IPS-18a (cell line): ENCODE data around the gene NRXN2.

Experiments used
- H3K27ac ChIP-seq: one replicate; pipeline ENCODE4 v1.5.1; 2013; ENCODE audit warnings: low read length
- H3K27me3 ChIP-seq: one replicate; pipeline ENCODE4 v1.6.1; 2013; ENCODE audit warnings: mild to moderate bottlenecking, low read length; ENCODE audit not compliant: control insufficient read depth, insufficient read depth
- H3K36me3 ChIP-seq: one replicate; pipeline ENCODE4 v1.6.1; 2013; ENCODE audit warnings: low read depth, low read length; ENCODE audit not compliant: control insufficient read depth
- H3K4me1 ChIP-seq: one replicate; pipeline ENCODE4 v1.6.1; 2013; ENCODE audit warnings: low read depth, low read length; ENCODE audit not compliant: control insufficient read depth
- H3K4me3 ChIP-seq: one replicate; pipeline ENCODE4 v1.5.1; 2013; ENCODE audit warnings: low read length
- H3K9ac ChIP-seq: one replicate; pipeline ENCODE4 v1.6.1; 2013; ENCODE audit warnings: mild to moderate bottlenecking, low read length, moderate library complexity
- H3K9me3 ChIP-seq: one replicate; pipeline ENCODE4 v1.6.1; 2013; ENCODE audit warnings: low read depth, low read length; ENCODE audit not compliant: control insufficient read depth

The NRXN2 gene

GRCh38 chr11:64757549-64758329 is 34.7 kb upstream of the NRXN2 start:
- H3K9ac ChIP-seq, result no peak overlapping the region
- H3K4me3 ChIP-seq, result no peak overlapping the region
- no peaks in the 10 kb centered on the region for H3K27me3 ChIP-seq
- no peaks in the 10 kb centered on the region for H3K36me3 ChIP-seq
- H3K27ac ChIP-seq, result no peak overlapping the region
- H3K4me1 ChIP-seq, result peaks cover 31% of the 10 kb centered on the region
- H3K9me3 ChIP-seq, result no peaks in the 10 kb centered on the region

DNA sequence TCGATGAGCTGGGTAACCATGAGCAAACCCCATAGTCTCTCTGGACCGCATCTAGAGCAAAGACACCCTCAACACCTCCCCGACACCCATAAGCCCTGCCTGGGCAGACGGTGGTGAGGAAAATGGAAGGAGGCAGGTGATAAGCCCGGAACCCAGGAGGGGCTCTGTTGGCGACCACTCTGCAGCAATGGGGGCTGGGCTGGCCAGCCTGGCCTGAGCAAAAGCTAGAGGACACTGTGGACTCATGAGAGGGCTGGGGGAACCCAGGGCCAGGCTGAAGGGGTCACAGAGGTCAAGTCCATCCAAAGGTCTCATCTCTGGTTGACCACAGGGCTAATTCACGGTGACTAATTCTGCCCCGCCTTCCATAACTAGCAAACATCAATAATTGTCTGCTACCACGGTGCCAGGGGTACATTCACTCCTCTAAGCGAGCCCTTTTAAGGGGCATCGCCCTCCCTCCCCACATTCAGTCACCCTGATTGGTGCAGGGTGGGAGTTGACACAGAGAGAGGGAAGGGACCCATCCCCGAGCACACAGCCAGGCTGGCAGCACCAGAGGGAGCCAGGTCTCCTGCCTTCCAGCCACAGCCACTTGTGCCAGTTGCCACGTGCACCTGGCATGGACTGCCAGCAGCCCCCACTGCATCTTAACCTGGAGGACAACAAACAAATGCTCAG is 32.8 kb upstream of the NRXN2 start:
- Histone ChIP-seq H3K27me3 (no peaks in the 10 kb centered on the region), H3K4me1 (peaks cover 17% of the 10 kb centered on the region), H3K36me3 (no peaks in the 10 kb centered on the region), H3K9me3 (no peaks in the 10 kb centered on the region), H3K9ac (no peak overlapping the region), H3K27ac (no peak overlapping the region), H3K4me3 (no peak overlapping the region)

GRCh38 chr11:64754919-64755662 is 32.1 kb upstream of the NRXN2 start:
- H3K27ac ChIP-seq, result no peak overlapping the region
- H3K36me3 ChIP-seq, result no peaks in the 10 kb centered on the region
- H3K27me3 ChIP-seq, result no peaks in the 10 kb centered on the region
- no peaks in the 10 kb centered on the region for H3K9me3 ChIP-seq
- no peak overlapping the region for H3K4me3 ChIP-seq
- no peak overlapping the region for H3K9ac ChIP-seq
- peaks cover 11% of the 10 kb centered on the region for H3K4me1 ChIP-seq

GRCh38 chr11:64754124-64754918 is 31.3 kb upstream of the NRXN2 start:
- Histone ChIP-seq H3K9me3 (no peaks in the 10 kb centered on the region), H3K4me1 (peaks cover 5% of the 10 kb centered on the region), H3K4me3 (no peak overlapping the region), H3K36me3 (no peaks in the 10 kb centered on the region), H3K27me3 (no peaks in the 10 kb centered on the region), H3K9ac (no peak overlapping the region), H3K27ac (no peak overlapping the region)

GRCh38 chr11:64753380-64754123 is 30.6 kb upstream of the NRXN2 start:
- Histone ChIP-seq H3K36me3 (no peaks in the 10 kb centered on the region), H3K9me3 (no peaks in the 10 kb centered on the region), H3K4me3 (no peak overlapping the region), H3K27me3 (no peaks in the 10 kb centered on the region), H3K27ac (no peak overlapping the region), H3K4me1 (no peaks in the 10 kb centered on the region), H3K9ac (no peak overlapping the region)

DNA sequence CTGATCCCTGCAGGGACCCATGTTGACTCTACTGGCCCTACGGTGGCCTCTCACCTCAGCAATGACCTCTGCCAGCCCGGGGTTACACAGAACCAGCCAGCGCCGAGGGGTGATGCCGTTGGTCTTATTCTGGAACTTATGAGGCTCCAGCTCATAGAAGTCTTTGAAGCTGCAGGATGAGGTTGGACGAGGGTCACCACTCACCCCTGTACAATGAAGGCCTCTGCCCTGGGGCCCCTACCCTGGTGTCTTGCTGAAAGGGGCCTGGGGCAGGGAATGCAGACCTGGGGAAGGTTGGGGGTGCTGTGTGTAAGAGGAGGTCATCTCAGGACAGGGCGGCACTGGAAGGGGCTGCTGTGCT is 30.0 kb upstream of the NRXN2 start:
- Histone ChIP-seq H3K9me3 (no peaks in the 10 kb centered on the region), H3K4me1 (no peaks in the 10 kb centered on the region), H3K36me3 (no peaks in the 10 kb centered on the region), H3K27ac (no peak overlapping the region), H3K27me3 (no peaks in the 10 kb centered on the region), H3K9ac (no peak overlapping the region), H3K4me3 (no peak overlapping the region)

GRCh38 chr11:64752175-64752970 is 29.4 kb upstream of the NRXN2 start:
- no peak overlapping the region for H3K9ac ChIP-seq
- H3K9me3 ChIP-seq, result no peaks in the 10 kb centered on the region
- no peaks in the 10 kb centered on the region for H3K4me1 ChIP-seq
- H3K36me3 ChIP-seq, result no peaks in the 10 kb centered on the region
- H3K27ac ChIP-seq, result no peak overlapping the region
- H3K4me3 ChIP-seq, result no peak overlapping the region
- H3K27me3 ChIP-seq, result no peaks in the 10 kb centered on the region

DNA sequence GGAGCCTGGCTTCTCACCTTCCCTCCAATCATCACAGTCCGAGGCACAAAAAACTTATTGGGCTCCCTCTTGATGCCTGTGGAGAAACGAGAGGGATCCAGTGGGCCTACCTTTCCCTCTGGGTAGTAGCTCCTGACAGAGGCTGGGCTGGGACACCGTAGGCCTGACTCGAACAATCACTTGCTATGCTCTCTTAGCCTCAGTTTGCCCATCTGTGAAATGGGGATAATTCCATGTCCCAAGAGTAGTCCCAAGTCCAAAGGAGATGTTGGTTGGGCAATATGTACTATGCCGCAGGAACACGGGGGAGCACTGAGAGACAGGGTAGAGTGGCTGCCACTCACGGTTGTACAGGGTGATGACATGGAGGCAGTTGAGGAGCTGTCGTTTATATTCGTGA is 28.6 kb upstream of the NRXN2 start:
- Histone ChIP-seq H3K9ac (no peak overlapping the region), H3K36me3 (no peaks in the 10 kb centered on the region), H3K9me3 (no peaks in the 10 kb centered on the region), H3K4me1 (no peaks in the 10 kb centered on the region), H3K27ac (no peak overlapping the region), H3K27me3 (no peaks in the 10 kb centered on the region), H3K4me3 (no peak overlapping the region)

GRCh38 chr11:64751136-64751535 is 28.1 kb upstream of the NRXN2 start:
- Histone ChIP-seq H3K27me3 (no peaks in the 10 kb centered on the region), H3K36me3 (no peaks in the 10 kb centered on the region)

GRCh38 chr11:64750361-64751054 is 27.5 kb upstream of the NRXN2 start:
- no peaks in the 10 kb centered on the region for H3K27me3 ChIP-seq

More at GRCh38 chr11:64751136-64751535, 28.1 kb upstream of the NRXN2 start:
- Histone ChIP-seq H3K27ac (no peak overlapping the region), H3K9ac (no peak overlapping the region), H3K4me3 (no peak overlapping the region), H3K4me1 (no peaks in the 10 kb centered on the region), H3K9me3 (no peaks in the 10 kb centered on the region)

More at GRCh38 chr11:64750361-64751054, 27.5 kb upstream of the NRXN2 start:
- Histone ChIP-seq H3K4me1 (no peaks in the 10 kb centered on the region), H3K36me3 (no peaks in the 10 kb centered on the region), H3K4me3 (no peak overlapping the region), H3K27ac (no peak overlapping the region), H3K9me3 (no peaks in the 10 kb centered on the region), H3K9ac (no peak overlapping the region)
